Renal cortical epithelial cell (primary cell): Measurements from ENCODE around the gene MTPN. TPM values are rescaled to one million over a fixed set of nuclear protein-coding genes. Genes with fewer than 3 reads are reported as not detected.
A peak's percentile ranks its signal among the peaks of the same experiment; 100 is the strongest.

ENCODE experiments used
- DNase-seq: peaks from one replicate; pipeline ENCODE4 v3.0.0-alpha.2; 2011; ENCODE audit warnings: low read depth
- total RNA-seq: library from RNA; depleted of rRNA; stranded (reverse); fragments of >200 nt; gene quantifications from 2 replicates; pipeline ENCODE4 v1.2.3, GENCODE V29; 2014

MTPN gene
- total RNA-seq, 1 donor from 2014 or later: 152 TPM

DNA sequence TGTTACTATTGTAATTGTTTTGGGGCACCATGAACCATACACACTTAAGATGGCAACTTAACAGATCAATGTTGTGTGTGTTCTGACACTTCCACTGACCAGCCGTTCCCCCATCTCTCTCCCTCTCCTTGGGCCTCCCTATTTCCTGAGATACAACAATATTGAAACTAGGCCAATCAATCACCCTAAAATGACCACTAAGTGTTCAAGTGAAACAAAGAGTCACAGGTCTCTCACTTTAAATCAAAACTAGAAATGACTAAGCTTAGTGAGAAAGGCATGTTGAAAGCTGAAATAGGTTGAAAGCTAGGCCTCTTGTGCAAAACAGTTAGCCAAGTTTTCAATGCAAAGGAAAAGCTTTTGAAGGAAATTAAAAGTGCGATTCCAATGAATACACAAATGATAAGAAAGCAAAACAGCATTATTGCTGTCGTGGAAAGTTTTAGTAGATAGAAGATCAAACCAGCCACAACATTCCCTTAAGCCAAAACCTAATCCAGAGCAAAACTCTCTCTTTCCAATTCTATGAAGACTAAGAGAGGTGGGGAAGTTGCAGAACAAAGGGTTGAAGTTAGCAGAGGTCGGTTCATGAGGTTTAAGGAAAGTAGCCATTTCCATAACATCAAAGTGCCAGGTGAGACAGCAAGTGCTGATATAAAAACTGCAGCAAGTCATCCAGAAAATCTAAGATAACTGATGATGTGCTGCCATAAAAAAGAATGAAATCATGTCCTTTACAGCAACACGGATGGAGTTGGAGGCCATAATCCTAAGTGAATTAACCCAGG, 90.6 kb downstream of the MTPN start:
- no peak for DNase-seq

DNA sequence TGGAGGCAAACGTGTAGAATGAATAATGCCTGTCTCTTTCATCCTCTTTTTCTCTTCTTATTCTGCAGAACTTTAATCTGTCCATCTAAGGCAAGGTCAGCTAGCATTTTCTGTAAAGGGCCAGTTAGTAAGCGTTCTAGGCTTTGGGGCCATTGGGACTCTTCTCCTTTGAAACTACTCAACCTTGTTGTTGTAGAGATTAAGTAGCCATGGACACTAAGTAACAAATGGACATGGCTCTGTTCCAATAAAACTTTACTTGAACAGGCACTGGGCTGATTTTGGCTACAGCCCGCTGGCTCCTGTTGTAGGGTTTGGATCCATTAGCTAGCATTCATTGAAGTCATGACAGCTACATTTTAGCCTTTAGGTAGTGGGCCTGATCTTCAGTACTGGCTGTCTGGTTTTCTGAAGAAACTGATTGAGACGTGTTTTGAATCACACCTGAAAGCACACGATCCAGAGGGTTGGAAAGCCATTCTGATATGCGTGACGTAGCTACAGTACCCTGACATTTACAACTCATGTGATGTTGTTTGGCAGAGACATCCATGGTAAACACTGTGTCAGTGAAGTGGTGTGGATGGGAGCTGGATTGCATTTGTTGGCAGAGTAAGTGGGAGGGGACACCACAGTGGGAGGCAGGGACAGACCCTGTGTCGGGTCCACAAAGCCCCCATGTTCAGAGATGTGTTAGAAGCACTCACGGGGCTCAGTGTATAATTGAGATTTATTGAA, 92.5 kb downstream of the MTPN start:
- peak; percentile 28 for DNase-seq

DNA sequence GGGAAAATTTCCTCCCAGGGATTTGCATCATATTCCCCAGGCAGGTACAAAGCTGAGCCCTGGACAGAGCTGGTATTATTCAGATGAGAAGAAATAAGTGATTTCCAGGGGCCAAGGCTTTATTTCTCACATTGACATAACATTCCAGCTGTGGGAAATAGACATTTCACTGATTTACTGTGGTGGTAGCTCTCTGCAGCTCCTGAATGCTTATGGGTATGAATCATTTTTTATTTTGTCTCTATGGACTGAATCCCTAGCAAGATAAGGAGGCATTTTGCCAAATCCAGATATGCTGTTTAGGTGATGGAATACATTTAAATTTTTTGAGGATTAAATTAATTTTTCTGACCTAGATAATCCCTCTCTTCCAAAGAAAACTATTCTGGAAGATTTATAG, 97.9 kb downstream of the MTPN start:
- DNase-seq: peak; percentile 57

DNA sequence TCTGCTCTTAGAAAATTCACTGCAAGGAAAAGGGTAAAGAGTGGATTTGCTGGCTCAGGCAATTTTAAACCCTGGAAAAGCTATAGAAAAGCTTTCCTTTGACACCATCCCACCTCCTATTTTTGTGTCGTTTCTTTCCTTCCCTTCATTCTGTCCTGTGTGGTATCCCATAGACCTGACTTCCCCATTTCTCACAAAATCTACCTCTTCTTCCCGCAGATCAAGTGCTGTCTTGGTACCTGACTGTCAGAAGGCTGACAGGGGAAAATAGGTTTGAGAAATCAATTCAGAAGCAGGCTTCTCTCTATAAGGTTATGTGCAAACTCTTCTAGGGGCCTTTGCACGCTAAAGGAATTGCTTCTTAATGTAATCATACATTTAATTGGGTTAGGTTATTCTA, 98.9 kb downstream of the MTPN start:
- no peak for DNase-seq

DNA sequence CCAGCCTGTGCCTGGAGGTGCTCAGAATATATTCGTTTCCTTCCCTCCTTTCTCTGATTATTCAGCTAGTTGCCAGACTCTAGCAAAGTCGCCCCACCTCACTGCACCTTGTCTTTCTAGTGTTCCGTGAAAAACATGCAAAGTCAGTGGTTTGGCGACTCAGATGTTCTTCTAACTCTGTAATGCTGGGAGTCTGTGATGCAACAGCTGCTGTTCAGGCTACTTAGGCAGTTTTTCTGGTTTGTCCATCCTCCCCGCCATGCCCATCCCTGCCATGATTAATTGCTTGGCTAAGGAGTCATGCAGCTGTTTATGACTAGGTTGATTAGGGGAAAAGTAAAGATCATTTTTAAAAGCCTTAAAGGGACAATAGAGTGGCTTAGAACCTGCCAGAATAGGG, 99.4 kb downstream of the MTPN start:
- DNase-seq: peak; percentile 94

Other genes starting within 250 kb of the MTPN start
- gene SLC13A4, start 249.2 kb downstream of the MTPN start, total RNA-seq: not detected in 2 replicates
- not detected in 2 replicates for gene FAM180A, start 228.5 kb downstream of the MTPN start, total RNA-seq